Epithelial cell of esophagus (primary cell): ENCODE data around the gene NBDY.
A peak's percentile ranks its signal among the peaks of the same experiment; 100 is the strongest.
"Not testable (repeated sequence)": the region's sequence is repeated elsewhere in the genome, so short reads cannot be mapped to it uniquely, and the experiment has no call there.

Experiments
- DNase-seq: peaks from one replicate; pipeline ENCODE4 v3.0.0; 2010; ENCODE audit warnings: low read depth
- H3K4me3 ChIP-seq: 2 replicates; pipeline ENCODE4 v1.5.1; 2011; ENCODE audit warnings: mild to moderate bottlenecking, low read length, control low read depth
- TF ChIP-seq, protein P1 (sequence below): IDR thresholded peaks from 2 replicates; pipeline ENCODE4 v1.5.1; 2011; ENCODE audit warnings: low read depth, mild to moderate bottlenecking, low read length, control low read depth, inconsistent platforms; ENCODE audit not compliant: insufficient read depth; ENCODE audit errors: missing control alignments

The NBDY gene, protein sequence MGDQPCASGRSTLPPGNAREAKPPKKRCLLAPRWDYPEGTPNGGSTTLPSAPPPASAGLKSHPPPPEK

DNA sequence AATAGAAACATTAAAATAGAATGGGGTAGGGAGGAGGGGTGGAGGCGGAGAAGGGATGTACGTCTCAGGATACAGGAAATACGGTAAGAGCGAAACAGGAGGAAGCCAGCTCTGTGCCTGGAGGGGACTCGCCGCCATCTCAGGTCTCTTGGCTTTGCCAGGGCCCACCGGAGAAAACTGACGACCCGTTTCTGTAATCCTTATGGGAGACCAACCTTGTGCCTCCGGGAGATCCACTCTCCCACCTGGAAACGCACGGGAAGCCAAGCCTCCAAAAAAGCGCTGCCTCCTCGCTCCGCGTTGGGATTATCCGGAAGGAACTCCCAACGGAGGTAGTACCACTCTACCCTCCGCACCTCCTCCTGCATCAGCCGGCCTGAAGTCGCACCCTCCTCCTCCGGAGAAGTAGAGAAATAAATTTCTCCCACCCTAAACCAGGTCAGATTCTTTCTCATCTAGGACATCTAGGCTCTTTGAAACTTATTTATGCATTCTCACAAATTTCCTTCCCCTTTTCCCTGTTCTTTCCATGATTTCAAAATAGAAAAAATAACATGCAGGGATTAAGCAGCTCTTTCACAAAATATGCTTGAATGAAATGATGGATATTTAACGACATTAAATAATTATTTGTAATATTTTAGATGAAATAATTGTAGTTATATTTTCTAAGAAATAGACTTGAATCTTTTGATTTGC, at the start of gene NBDY:
Gene NBDY, plus strand, starts transcription at position 92 of the 699 bp plus-strand sequence. Its CDS starts 111 bp downstream, at position 203.
- TF ChIP-seq, protein P1, sequence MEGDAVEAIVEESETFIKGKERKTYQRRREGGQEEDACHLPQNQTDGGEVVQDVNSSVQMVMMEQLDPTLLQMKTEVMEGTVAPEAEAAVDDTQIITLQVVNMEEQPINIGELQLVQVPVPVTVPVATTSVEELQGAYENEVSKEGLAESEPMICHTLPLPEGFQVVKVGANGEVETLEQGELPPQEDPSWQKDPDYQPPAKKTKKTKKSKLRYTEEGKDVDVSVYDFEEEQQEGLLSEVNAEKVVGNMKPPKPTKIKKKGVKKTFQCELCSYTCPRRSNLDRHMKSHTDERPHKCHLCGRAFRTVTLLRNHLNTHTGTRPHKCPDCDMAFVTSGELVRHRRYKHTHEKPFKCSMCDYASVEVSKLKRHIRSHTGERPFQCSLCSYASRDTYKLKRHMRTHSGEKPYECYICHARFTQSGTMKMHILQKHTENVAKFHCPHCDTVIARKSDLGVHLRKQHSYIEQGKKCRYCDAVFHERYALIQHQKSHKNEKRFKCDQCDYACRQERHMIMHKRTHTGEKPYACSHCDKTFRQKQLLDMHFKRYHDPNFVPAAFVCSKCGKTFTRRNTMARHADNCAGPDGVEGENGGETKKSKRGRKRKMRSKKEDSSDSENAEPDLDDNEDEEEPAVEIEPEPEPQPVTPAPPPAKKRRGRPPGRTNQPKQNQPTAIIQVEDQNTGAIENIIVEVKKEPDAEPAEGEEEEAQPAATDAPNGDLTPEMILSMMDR, result no peak
- peak within 1 kb of the TSS; percentile 55 for H3K4me3 ChIP-seq
- peak; percentile 58 for DNase-seq

DNA sequence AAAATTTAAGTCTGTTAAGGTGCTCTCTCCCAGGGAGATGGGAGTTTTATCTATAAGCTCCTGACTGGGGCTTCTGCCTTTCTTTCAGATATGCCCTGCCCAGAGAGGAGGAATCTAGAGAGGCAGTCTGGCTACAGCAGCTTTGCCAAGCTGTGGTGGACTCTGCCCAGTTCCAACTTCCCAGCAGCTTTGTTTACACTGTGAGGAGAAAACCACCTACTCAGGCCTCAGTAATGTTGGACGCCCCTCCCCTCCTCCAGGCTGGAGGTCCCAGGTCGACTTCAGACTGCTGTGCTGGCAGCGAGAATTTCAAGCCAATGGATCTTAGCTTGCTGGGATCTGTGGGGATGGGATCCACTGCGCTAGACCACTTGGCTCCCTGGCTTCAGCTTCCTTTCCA, 24.5 kb upstream of the NBDY start:
- H3K4me3 ChIP-seq, DNase-seq: not testable (repeated sequence)

DNA sequence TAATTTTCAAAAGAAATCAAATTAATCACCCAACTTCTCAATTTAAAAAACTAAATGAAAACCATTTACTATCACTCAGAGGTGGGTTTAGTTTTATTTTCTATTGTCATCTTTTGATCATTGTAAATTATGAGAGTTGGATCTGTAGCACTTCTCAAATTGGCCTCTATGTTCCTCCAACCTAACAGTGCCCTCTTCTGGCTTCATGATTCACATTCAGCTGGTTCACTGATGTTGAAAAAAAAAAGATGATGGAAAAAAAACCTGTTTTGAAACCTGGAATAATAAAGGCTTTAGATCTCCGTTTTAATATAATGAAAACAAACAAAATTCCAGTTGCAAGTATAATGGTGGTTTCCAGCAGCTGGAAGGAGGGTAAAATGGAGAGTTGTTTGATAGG, 2.4 kb upstream of the NBDY start:
- no peak overlapping the region for H3K4me3 ChIP-seq
- TF ChIP-seq, protein P1, result peak; percentile 66
- DNase-seq, result peak; percentile 59

DNA sequence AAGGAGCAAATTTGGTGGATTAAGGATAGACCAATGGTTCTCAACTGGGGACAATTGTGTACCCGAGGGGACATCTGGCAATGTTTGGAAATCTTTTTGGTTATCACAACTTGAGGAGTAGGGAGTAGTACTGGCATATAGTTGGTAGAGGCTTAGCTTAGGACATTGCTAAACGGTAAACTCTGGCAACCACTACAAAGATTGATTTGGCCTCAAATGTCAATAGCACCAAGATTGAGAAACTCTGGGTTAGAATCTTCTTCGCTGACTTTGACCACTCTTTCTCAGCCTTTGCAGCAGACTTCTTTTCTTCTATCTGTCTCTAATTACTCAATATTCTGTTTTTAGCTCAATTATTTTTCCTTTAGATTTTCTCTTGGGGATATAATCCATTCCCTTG, 1.5 kb upstream of the NBDY start:
- TF ChIP-seq, protein P1, result no peak
- no peak overlapping the region for H3K4me3 ChIP-seq
- no peak for DNase-seq

DNA sequence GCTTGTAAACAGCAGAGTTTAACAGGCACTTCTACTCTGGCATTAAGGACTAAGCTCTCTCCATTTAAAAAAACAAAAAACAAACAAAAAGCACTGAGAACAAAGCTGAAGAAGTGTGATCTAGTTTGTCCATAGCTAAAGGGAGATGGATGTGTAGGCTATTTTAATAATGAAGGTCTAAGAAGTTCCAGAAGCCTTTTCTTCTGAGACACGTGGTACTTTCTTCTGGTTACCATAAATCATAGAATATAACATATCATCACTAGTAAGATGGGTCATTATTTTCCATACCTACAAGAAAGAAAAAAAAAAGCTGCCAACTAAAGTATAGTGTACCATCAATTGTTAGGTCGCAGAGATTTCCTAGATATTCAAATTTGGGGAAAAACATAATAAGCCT, 722 bp upstream of the NBDY start:
- peak; percentile 10 for DNase-seq
- TF ChIP-seq, protein P1, result no peak
- H3K4me3 ChIP-seq, result peak overlapping the region; percentile 55

DNA sequence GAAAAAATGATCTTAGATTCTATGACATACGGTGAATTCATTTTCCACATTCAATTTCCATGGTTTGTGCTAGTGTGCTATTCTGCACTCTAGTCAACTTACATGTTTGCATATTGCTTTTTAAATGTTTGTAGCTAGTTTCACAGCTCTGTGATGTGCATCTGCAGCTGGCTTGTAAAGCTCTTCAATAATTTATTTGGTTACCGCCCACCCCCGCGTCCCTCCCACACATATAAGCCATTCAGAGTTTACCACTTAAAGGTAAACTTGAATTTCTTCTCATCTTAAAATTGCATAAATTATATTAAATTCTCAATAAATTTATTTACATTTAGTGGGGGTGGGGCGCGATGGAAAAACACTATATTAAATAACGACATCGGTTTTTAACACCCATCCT, 291 bp upstream of the NBDY start:
- TF ChIP-seq, protein P1, result no peak
- DNase-seq, result peak; percentile 44

DNA sequence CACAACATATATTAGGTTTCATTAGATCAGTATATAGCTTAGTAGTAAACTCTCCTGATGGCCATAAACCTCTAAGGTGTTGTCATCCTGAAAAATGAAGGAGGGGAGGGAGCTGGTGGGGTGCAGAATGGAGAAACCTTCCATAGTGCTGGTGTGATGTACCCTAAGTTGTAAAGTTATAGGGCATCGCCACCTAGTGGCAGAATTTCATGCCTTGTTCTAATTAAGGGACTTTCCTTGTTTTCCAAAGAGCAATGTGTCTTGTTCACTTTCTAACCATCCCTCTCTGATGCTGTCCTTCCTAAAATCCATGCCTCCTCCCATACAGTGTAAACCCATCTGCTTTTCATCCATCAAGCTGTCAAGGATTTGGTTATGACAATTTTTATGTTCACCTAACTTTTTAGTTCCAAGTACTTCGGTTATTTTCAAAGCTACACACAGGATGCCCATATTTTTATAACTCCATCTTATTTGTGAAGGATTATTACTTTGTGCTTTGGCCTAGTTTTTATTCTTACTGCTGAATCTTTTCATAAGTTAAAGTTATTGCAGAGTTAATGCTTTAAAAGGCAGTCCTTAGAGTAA, 4.5 kb downstream of the NBDY start:
- peak; percentile 53 for DNase-seq
- TF ChIP-seq, protein P1, result peak; percentile 55
- H3K4me3 ChIP-seq, result no peak overlapping the region

More for the DNA sequence above, 291 bp upstream of the NBDY start:
- H3K4me3 ChIP-seq, result peak overlapping the region; percentile 55
